HepG2 (cell line): Measurements from ENCODE around the gene TOX4. TPM values are rescaled to one million over a fixed set of nuclear protein-coding genes. Genes with fewer than 3 reads are reported as not detected.

Experiments used
- CBFB ChIP-seq: sonication (generic); formaldehyde crosslinking; IDR thresholded peaks from 2 replicates; pipeline ENCODE4 v1.4.0; 2020; ENCODE audit warnings: missing genetic modification reagents
- ELF3 ChIP-seq: IDR thresholded peaks from 2 replicates; pipeline ENCODE4 v1.6.1; 2016; ENCODE audit warnings: missing genetic modification reagents, missing compliant biosample characterization
- GFI1 ChIP-seq: sonication (generic); formaldehyde crosslinking; IDR thresholded peaks from 2 replicates; pipeline ENCODE4 v1.5.0; 2020; ENCODE audit warnings: missing genetic modification reagents, mild to moderate bottlenecking, borderline replicate concordance
- NFIC ChIP-seq: IDR thresholded peaks from 2 replicates; pipeline ENCODE4 v1.6.1; 2012; ENCODE audit warnings: mild to moderate bottlenecking, low read length, inconsistent platforms
- ZNF746 ChIP-seq: sonication (generic); formaldehyde crosslinking; IDR thresholded peaks from 2 replicates; pipeline ENCODE4 v1.8.0; 2022; ENCODE audit warnings: mild to moderate bottlenecking, missing genetic modification reagents
- ZNF775 ChIP-seq: sonication (generic); formaldehyde crosslinking; IDR thresholded peaks from 2 replicates; pipeline ENCODE4 v1.4.0; 2020; ENCODE audit warnings: missing genetic modification reagents, mild to moderate bottlenecking, moderate library complexity, borderline replicate concordance
- polyA plus RNA-seq, 8 experiments: library from polyadenylated mRNA; depleted of rRNA in 3 of 8; stranded (reverse) in 7 of 8; unstranded in 1 of 8; fragments of >200 nt; fragmentation: Illumina TruSeq in 4 of 8; extraction: Trizol in 4 of 8; gene quantifications; 2 replicates each; pipeline versions ENCODE4 v1.2.1 to v1.2.3, GENCODE V29; 2011 to 2016; ENCODE audit warnings: low read depth in 4 of 8, missing spikeins in 1 of 8, mixed read lengths in 1 of 8; ENCODE audit not compliant: insufficient read depth in 1 of 8
- total RNA-seq, 5 experiments: library from RNA; depleted of rRNA; stranded (reverse); fragments of >200 nt; fragmentation: Illumina TruSeq; extraction: Trizol; gene quantifications; 2 replicates each; pipeline ENCODE4 v1.2.3, GENCODE V29; 2016; ENCODE audit warnings: low read depth in 1 of 5
- TF ChIP-seq, protein P1 (sequence below): sonication (generic); formaldehyde crosslinking; IDR thresholded peaks from 2 replicates; pipeline ENCODE4 v1.4.0; 2020; ENCODE audit warnings: missing genetic modification reagents
- TF ChIP-seq, protein P2 (sequence below): IDR thresholded peaks from 2 replicates; pipeline ENCODE4 v1.6.1; 2016; ENCODE audit warnings: low read depth
- TF ChIP-seq, protein P3 (sequence below): IDR thresholded peaks from 2 replicates; pipeline ENCODE4 v1.6.1; 2016; ENCODE audit warnings: missing compliant biosample characterization, missing genetic modification reagents, borderline replicate concordance
- TF ChIP-seq, protein P4 (sequence below): sonication (generic); formaldehyde crosslinking; IDR thresholded peaks from 2 replicates; pipeline ENCODE4 v1.4.0; 2020; ENCODE audit warnings: missing genetic modification reagents, borderline replicate concordance
- TF ChIP-seq, protein P5 (sequence below): sonication (generic); formaldehyde crosslinking; conservative IDR thresholded peaks from 2 replicates; pipeline ENCODE4 v1.8.0; 2022; ENCODE audit warnings: mild to moderate bottlenecking, moderate library complexity, missing genetic modification reagents
- TF ChIP-seq, protein P6 (sequence below): IDR thresholded peaks from 2 replicates; pipeline ENCODE4 v1.6.1; 2016
- TF ChIP-seq, protein P7 (sequence below), 2 experiments: IDR thresholded peaks; 2 replicates each; pipeline ENCODE4 v1.6.1; 2011 to 2012; ENCODE audit warnings: low read length in 2 of 2, borderline replicate concordance in 1 of 2, low read depth in 1 of 2, mild to moderate bottlenecking in 1 of 2, moderate library complexity in 1 of 2

The TOX4 gene
- total and polyA plus RNA-seq, 2 of the 13 experiments (the other 11 are each of a cell fraction or from before 2014, with no cell fraction given): 71.8 to 163 TPM

DNA sequence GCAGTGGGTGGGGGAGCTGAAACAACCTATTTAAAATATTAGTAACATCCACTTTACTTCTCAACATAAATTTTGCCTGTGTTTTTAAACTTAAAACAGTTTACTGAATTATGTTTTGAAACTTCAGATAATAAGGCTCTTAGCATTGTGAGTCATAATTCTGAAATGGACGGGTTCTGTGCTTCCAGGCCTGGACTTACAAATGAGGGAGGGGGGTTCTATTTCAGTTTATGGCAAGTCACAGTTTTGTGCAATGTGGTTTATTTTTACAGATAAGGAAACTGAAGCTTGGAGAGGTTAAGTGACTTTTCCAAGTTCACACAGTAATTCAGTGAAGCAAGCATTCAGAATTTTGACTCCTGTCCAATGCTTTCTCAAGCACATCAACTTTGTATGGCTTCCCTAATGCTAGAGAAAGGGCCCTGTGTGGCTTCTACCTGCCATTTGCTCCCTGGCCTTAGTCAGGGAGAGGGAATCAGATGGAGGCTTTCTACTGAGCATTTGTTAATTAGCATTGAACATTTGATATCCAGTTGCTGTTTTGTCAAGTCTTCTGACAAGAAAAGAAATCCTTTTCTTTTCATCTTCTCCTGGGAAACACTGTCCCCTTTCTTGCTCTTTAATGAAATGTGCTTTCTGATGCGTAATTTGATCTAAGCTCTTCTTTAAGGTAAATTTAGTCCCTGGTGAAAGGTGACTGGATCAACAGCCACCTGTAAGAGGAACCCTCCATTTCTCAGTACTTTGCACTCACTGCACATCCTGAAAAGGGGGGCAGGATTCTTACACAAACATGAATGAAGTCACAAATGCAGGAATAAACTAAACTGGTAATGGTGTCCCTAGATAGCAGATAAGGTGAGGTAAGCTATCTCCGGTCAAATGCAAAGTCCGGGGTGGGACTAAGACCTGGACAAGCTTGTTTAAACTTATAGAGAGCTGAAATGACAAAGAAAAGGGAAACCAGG is 51.7 kb downstream of the TOX4 start (continued):
- TF ChIP-seq, protein P1, sequence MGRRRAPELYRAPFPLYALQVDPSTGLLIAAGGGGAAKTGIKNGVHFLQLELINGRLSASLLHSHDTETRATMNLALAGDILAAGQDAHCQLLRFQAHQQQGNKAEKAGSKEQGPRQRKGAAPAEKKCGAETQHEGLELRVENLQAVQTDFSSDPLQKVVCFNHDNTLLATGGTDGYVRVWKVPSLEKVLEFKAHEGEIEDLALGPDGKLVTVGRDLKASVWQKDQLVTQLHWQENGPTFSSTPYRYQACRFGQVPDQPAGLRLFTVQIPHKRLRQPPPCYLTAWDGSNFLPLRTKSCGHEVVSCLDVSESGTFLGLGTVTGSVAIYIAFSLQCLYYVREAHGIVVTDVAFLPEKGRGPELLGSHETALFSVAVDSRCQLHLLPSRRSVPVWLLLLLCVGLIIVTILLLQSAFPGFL (CRISPR knock-in tag): no peak
- TF ChIP-seq ZNF775 (CRISPR knock-in tag) (no peak; the same call in 1 of the 2 replicates), GFI1 (CRISPR knock-in tag) (peak; percentile 43), NFIC (peak; percentile 73; the same call in 1 of the 2 replicates), ELF3 (CRISPR knock-in tag) (peak; percentile 87; the same call in 1 of the 2 replicates), ZNF746 (CRISPR knock-in tag) (0 out of 2 replicates have a peak, but pooled peaks have one; percentile 53), CBFB (CRISPR knock-in tag) (peak; percentile 70; the same call in 1 of the 2 replicates)
- TF ChIP-seq, protein P2, sequence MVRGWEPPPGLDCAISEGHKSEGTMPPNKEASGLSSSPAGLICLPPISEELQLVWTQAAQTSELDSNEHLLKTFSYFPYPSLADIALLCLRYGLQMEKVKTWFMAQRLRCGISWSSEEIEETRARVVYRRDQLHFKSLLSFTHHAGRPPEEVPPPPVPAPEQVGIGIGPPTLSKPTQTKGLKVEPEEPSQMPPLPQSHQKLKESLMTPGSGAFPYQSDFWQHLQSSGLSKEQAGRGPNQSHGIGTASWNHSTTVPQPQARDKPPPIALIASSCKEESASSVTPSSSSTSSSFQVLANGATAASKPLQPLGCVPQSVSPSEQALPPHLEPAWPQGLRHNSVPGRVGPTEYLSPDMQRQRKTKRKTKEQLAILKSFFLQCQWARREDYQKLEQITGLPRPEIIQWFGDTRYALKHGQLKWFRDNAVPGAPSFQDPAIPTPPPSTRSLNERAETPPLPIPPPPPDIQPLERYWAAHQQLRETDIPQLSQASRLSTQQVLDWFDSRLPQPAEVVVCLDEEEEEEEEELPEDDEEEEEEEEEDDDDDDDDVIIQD: peak; percentile 90
- TF ChIP-seq, protein P3, sequence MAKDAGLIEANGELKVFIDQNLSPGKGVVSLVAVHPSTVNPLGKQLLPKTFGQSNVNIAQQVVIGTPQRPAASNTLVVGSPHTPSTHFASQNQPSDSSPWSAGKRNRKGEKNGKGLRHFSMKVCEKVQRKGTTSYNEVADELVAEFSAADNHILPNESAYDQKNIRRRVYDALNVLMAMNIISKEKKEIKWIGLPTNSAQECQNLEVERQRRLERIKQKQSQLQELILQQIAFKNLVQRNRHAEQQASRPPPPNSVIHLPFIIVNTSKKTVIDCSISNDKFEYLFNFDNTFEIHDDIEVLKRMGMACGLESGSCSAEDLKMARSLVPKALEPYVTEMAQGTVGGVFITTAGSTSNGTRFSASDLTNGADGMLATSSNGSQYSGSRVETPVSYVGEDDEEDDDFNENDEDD: peak; percentile 53; the same call in 1 of the 2 replicates
- TF ChIP-seq, protein P4, sequence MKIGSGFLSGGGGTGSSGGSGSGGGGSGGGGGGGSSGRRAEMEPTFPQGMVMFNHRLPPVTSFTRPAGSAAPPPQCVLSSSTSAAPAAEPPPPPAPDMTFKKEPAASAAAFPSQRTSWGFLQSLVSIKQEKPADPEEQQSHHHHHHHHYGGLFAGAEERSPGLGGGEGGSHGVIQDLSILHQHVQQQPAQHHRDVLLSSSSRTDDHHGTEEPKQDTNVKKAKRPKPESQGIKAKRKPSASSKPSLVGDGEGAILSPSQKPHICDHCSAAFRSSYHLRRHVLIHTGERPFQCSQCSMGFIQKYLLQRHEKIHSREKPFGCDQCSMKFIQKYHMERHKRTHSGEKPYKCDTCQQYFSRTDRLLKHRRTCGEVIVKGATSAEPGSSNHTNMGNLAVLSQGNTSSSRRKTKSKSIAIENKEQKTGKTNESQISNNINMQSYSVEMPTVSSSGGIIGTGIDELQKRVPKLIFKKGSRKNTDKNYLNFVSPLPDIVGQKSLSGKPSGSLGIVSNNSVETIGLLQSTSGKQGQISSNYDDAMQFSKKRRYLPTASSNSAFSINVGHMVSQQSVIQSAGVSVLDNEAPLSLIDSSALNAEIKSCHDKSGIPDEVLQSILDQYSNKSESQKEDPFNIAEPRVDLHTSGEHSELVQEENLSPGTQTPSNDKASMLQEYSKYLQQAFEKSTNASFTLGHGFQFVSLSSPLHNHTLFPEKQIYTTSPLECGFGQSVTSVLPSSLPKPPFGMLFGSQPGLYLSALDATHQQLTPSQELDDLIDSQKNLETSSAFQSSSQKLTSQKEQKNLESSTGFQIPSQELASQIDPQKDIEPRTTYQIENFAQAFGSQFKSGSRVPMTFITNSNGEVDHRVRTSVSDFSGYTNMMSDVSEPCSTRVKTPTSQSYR (CRISPR knock-in tag): peak; percentile 78; the same call in 1 of the 2 replicates
- TF ChIP-seq, protein P5, sequence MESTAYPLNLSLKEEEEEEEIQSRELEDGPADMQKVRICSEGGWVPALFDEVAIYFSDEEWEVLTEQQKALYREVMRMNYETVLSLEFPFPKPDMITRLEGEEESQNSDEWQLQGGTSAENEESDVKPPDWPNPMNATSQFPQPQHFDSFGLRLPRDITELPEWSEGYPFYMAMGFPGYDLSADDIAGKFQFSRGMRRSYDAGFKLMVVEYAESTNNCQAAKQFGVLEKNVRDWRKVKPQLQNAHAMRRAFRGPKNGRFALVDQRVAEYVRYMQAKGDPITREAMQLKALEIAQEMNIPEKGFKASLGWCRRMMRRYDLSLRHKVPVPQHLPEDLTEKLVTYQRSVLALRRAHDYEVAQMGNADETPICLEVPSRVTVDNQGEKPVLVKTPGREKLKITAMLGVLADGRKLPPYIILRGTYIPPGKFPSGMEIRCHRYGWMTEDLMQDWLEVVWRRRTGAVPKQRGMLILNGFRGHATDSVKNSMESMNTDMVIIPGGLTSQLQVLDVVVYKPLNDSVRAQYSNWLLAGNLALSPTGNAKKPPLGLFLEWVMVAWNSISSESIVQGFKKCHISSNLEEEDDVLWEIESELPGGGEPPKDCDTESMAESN (CRISPR knock-in tag): peak; percentile 35; the same call in 1 of the 2 replicates
- TF ChIP-seq, protein P6, sequence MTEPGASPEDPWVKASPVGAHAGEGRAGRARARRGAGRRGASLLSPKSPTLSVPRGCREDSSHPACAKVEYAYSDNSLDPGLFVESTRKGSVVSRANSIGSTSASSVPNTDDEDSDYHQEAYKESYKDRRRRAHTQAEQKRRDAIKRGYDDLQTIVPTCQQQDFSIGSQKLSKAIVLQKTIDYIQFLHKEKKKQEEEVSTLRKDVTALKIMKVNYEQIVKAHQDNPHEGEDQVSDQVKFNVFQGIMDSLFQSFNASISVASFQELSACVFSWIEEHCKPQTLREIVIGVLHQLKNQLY: 0 out of 2 replicates have a peak, but pooled peaks have one; percentile 34
- TF ChIP-seq, protein P7, sequence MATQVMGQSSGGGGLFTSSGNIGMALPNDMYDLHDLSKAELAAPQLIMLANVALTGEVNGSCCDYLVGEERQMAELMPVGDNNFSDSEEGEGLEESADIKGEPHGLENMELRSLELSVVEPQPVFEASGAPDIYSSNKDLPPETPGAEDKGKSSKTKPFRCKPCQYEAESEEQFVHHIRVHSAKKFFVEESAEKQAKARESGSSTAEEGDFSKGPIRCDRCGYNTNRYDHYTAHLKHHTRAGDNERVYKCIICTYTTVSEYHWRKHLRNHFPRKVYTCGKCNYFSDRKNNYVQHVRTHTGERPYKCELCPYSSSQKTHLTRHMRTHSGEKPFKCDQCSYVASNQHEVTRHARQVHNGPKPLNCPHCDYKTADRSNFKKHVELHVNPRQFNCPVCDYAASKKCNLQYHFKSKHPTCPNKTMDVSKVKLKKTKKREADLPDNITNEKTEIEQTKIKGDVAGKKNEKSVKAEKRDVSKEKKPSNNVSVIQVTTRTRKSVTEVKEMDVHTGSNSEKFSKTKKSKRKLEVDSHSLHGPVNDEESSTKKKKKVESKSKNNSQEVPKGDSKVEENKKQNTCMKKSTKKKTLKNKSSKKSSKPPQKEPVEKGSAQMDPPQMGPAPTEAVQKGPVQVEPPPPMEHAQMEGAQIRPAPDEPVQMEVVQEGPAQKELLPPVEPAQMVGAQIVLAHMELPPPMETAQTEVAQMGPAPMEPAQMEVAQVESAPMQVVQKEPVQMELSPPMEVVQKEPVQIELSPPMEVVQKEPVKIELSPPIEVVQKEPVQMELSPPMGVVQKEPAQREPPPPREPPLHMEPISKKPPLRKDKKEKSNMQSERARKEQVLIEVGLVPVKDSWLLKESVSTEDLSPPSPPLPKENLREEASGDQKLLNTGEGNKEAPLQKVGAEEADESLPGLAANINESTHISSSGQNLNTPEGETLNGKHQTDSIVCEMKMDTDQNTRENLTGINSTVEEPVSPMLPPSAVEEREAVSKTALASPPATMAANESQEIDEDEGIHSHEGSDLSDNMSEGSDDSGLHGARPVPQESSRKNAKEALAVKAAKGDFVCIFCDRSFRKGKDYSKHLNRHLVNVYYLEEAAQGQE (IDR thresholded peaks at IDR 0.05; ENCODE audit: borderline replicate concordance in 1 of 2, low read depth in 1 of 2, low read length in 2 of 2): no peak
